MM.1S (cell line): ENCODE data around the gene MXI1.

Experiments used
- DNase-seq: peaks from one replicate; pipeline ENCODE4 v3.0.0-alpha.2; 2015
- H2AFZ ChIP-seq: fragments of 300-600 bp; sonication (generic); 2 replicates; pipeline ENCODE4 v1.6.0; 2016; ENCODE audit warnings: antibody characterized with exemption, low read length
- H3F3A ChIP-seq: fragments of 300-600 bp; sonication (generic); 2 replicates; pipeline ENCODE4 v1.6.1; 2016; ENCODE audit warnings: mild to moderate bottlenecking, antibody characterized with exemption, low read length, moderate library complexity, mixed read lengths; ENCODE audit not compliant: insufficient read depth
- H3K27ac ChIP-seq: fragments of 300-600 bp; sonication (generic); 2 replicates; pipeline ENCODE4 v1.5.1; 2016; ENCODE audit warnings: mild to moderate bottlenecking, low read length
- H3K27me3 ChIP-seq: fragments of 300-600 bp; sonication (generic); replicated peaks from 2 replicates; pipeline ENCODE4 v1.6.0; 2016; ENCODE audit warnings: low read length; ENCODE audit not compliant: insufficient read depth
- H3K36me3 ChIP-seq: fragments of 300-600 bp; sonication (generic); replicated peaks from 2 replicates; pipeline ENCODE4 v1.6.1; 2016; ENCODE audit warnings: mild to moderate bottlenecking, low read length, mixed read lengths; ENCODE audit not compliant: insufficient read depth
- H3K4me1 ChIP-seq: fragments of 300-600 bp; sonication (generic); 2 replicates; pipeline ENCODE4 v1.6.1; 2016; ENCODE audit warnings: low read length, mixed read lengths
- H3K4me2 ChIP-seq: fragments of 300-600 bp; sonication (generic); 2 replicates; pipeline ENCODE4 v1.6.0; 2016; ENCODE audit warnings: low read depth, low read length
- H3K4me3 ChIP-seq: fragments of 300-600 bp; sonication (generic); 2 replicates; pipeline ENCODE4 v1.5.1; 2016; ENCODE audit warnings: low read length, mixed read lengths
- H3K79me2 ChIP-seq: fragments of 300-600 bp; sonication (generic); 2 replicates; pipeline ENCODE4 v1.6.1; 2016; ENCODE audit warnings: mixed run types, low read length, mixed read lengths
- H3K9ac ChIP-seq: fragments of 300-600 bp; sonication (generic); 2 replicates; pipeline ENCODE4 v1.6.1; 2016; ENCODE audit warnings: low read length, mixed read lengths
- H3K9me2 ChIP-seq: fragments of 300-600 bp; sonication (generic); replicated peaks from 2 replicates; pipeline ENCODE4 v1.6.1; 2016; ENCODE audit warnings: mild to moderate bottlenecking, low read length, mixed read lengths; ENCODE audit not compliant: insufficient read depth
- H3K9me3 ChIP-seq: fragments of 300-600 bp; sonication (generic); replicated peaks from 2 replicates; pipeline ENCODE4 v1.6.1; 2016; ENCODE audit warnings: mild to moderate bottlenecking, low read length, mixed read lengths; ENCODE audit not compliant: insufficient read depth
- H4K20me1 ChIP-seq: fragments of 300-600 bp; sonication (generic); 2 replicates; pipeline ENCODE4 v1.6.1; 2016; ENCODE audit warnings: mild to moderate bottlenecking, low read length, moderate library complexity, mixed read lengths; ENCODE audit not compliant: insufficient read depth
- EZH2 ChIP-seq: fragments of 300-600 bp; sonication (generic); optimal IDR thresholded peaks from 2 replicates; pipeline ENCODE3; 2017; ENCODE audit warnings: low read depth, mild to moderate bottlenecking, antibody characterized with exemption, low read length, mixed read lengths
- EZH2phosphoT487 ChIP-seq: fragments of 300-600 bp; sonication (generic); IDR thresholded peaks from 2 replicates; pipeline ENCODE4 v1.6.1; 2018; ENCODE audit warnings: antibody characterized with exemption, low read length
- TF ChIP-seq, protein P1 (sequence below): fragments of 300-600 bp; sonication (generic); IDR thresholded peaks from 2 replicates; pipeline ENCODE4 v1.5.1; 2016; ENCODE audit warnings: antibody characterized with exemption, low read length, mixed read lengths

The MXI1 gene

DNA sequence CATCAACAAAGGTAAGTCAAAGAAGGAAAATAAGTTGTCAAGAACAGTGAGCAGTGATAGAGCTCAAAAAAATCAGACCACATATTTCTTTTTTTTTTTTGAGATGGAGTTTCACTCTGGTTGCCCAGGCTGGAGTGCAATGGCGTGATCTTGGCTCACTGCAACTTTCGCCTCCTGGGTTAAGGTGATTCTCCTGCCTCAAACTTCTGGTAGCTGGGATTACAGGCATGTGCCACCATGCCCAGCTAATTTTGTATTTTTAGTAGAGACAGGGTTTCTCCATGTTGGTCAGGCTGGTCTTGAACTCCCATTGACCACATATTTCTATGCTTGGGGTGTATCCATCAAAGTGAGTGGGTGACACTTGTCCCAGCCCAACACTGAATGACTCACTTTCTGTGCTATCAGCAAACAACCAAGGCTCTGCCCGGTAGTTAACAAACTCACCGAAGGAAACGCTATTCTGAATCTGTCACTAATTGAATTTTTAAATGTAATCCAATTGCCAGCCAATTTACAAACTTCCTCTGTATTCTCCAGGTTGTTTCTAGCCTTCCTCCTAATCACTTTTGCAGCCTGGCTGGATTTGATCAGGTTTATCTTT is 116.9 kb downstream of the MXI1 start:
- H3K4me2 ChIP-seq, result no peak overlapping the region
- H3K27me3 ChIP-seq, result no peaks in the 10 kb centered on the region
- no peaks in the 10 kb centered on the region for H4K20me1 ChIP-seq
- no peaks in the 10 kb centered on the region for H3K9me2 ChIP-seq
- no peak for TF ChIP-seq EZH2
- TF ChIP-seq, protein P1, sequence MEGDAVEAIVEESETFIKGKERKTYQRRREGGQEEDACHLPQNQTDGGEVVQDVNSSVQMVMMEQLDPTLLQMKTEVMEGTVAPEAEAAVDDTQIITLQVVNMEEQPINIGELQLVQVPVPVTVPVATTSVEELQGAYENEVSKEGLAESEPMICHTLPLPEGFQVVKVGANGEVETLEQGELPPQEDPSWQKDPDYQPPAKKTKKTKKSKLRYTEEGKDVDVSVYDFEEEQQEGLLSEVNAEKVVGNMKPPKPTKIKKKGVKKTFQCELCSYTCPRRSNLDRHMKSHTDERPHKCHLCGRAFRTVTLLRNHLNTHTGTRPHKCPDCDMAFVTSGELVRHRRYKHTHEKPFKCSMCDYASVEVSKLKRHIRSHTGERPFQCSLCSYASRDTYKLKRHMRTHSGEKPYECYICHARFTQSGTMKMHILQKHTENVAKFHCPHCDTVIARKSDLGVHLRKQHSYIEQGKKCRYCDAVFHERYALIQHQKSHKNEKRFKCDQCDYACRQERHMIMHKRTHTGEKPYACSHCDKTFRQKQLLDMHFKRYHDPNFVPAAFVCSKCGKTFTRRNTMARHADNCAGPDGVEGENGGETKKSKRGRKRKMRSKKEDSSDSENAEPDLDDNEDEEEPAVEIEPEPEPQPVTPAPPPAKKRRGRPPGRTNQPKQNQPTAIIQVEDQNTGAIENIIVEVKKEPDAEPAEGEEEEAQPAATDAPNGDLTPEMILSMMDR, result no peak
- TF ChIP-seq EZH2phosphoT487, result no peak
- H3K9ac ChIP-seq, result no peak overlapping the region
- H3K36me3 ChIP-seq, result no peaks in the 10 kb centered on the region
- DNase-seq, result no peak
- H3K79me2 ChIP-seq, result no peaks in the 10 kb centered on the region
- no peaks in the 10 kb centered on the region for H3K9me3 ChIP-seq
- no peaks in the 10 kb centered on the region for H3K4me1 ChIP-seq
- no peak overlapping the region for H2AFZ ChIP-seq
- no peak overlapping the region for H3K4me3 ChIP-seq
- H3F3A ChIP-seq, result no peaks in the 10 kb centered on the region
- H3K27ac ChIP-seq, result no peak overlapping the region

DNA sequence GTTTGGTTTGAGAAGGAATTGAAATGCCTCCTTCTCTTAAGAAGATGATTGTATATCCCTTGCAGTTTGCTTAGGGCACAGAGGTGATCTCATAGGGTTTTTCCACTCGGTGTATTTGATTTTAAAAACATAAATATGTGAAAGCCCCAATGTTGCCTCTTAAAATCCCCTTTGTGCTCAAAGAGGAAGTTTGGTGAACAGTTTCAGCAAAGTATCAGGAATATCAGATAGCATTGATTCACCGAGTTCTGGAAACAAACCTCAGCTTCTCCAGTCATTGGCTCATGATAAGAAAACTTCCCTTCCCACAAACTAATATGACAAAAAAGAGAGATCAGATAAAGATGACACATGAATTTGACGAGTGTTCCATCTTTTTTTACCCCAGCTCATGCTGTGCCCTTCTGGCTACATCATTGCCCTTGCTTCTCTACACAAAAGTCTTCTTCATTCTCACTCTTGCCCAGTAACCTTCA is 117.4 kb downstream of the MXI1 start:
- TF ChIP-seq EZH2phosphoT487 (no peak), EZH2 (no peak)
- TF ChIP-seq, protein P1, result no peak
- H3K9ac ChIP-seq, result no peak overlapping the region
- no peak overlapping the region for H2AFZ ChIP-seq
- H3K9me3 ChIP-seq, result no peaks in the 10 kb centered on the region
- no peaks in the 10 kb centered on the region for H4K20me1 ChIP-seq
- no peaks in the 10 kb centered on the region for H3K36me3 ChIP-seq
- no peak overlapping the region for H3K27ac ChIP-seq
- no peaks in the 10 kb centered on the region for H3K4me1 ChIP-seq
- no peak overlapping the region for H3K4me3 ChIP-seq
- no peaks in the 10 kb centered on the region for H3K27me3 ChIP-seq
- no peak overlapping the region for H3K4me2 ChIP-seq
- DNase-seq, result no peak
- H3F3A ChIP-seq, result no peaks in the 10 kb centered on the region
- H3K79me2 ChIP-seq, result no peaks in the 10 kb centered on the region
- H3K9me2 ChIP-seq, result no peaks in the 10 kb centered on the region

DNA sequence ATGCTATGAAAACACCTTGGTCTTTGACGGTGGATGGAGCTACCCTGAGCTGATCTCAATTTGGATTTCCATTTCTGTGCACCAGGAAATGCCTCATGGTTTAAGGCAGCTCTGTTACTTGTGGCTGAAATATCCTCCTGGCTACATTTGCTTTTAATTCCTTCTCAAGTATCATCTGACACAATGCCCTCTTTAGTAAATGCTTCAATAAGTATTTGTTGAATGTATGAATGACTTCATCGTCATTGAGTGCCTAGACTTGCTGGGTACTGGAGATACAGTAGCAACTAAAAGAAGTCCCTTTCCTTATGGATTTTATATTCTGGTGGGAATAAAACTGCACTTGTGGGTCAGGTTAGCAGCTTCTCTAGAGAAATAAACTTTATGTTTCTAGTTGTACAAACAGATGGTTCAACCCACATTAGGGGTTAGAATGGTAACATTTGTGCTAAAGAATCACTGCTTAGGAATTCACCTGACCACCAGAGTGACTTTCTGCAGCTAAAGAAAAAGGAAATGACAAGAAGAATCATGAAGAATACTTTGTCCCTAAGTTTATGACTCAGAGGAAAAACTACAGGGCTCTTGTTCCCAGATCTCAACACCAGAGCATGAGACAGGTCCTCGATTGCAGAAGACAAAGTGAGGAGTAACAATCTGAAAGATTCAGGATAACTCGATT is 119.1 kb downstream of the MXI1 start:
- H4K20me1 ChIP-seq, result no peaks in the 10 kb centered on the region
- no peak overlapping the region for H3K4me3 ChIP-seq
- H3K9me3 ChIP-seq, result no peaks in the 10 kb centered on the region
- H3K4me1 ChIP-seq, result no peaks in the 10 kb centered on the region
- H3K9ac ChIP-seq, result no peak overlapping the region
- no peaks in the 10 kb centered on the region for H3K79me2 ChIP-seq
- H3K4me2 ChIP-seq, result no peak overlapping the region
- H3K36me3 ChIP-seq, result no peaks in the 10 kb centered on the region
- TF ChIP-seq EZH2, result no peak
- no peak for TF ChIP-seq EZH2phosphoT487
- TF ChIP-seq, protein P1, result no peak
- no peaks in the 10 kb centered on the region for H3F3A ChIP-seq
- no peak overlapping the region for H2AFZ ChIP-seq
- H3K27me3 ChIP-seq, result no peaks in the 10 kb centered on the region
- H3K27ac ChIP-seq, result no peak overlapping the region
- H3K9me2 ChIP-seq, result no peaks in the 10 kb centered on the region
- no peak for DNase-seq
